Upper lobe of right lung (tissue), 1 donor: ENCODE measurements around the gene ERVW-1. TPM values are rescaled to one million over a fixed set of nuclear protein-coding genes. Genes with fewer than 3 reads are reported as not detected.

Experiments
- ATAC-seq: fragments of 200-7000 bp; cut with Tn5 transposase; one replicate; pipeline ENCODE4 v1.9.1; 2020; ENCODE audit warnings: mild to moderate bottlenecking, moderate library complexity
- DNase-seq: peaks from one replicate; pipeline ENCODE4 v3.0.0-alpha.2; 2020
- H3K27ac ChIP-seq: fragments of 200-600 bp; one replicate; pipeline ENCODE4 v1.8.0; 2022
- H3K27me3 ChIP-seq: fragments of 200-600 bp; one replicate; pipeline ENCODE4 v1.8.0; 2022; ENCODE audit warnings: mild to moderate bottlenecking
- H3K36me3 ChIP-seq: fragments of 200-600 bp; one replicate; pipeline ENCODE4 v1.8.0; 2022
- H3K4me1 ChIP-seq: fragments of 200-600 bp; one replicate; pipeline ENCODE4 v1.8.0; 2022
- H3K4me3 ChIP-seq: fragments of 200-600 bp; one replicate; pipeline ENCODE4 v1.8.0; 2022; ENCODE audit warnings: mild to moderate bottlenecking
- H3K9me3 ChIP-seq: fragments of 200-600 bp; one replicate; pipeline ENCODE4 v1.8.0; 2022
- CTCF ChIP-seq: fragments of 200-600 bp; IDR thresholded peaks from one replicate; pipeline ENCODE4 v1.8.0; 2022; ENCODE audit warnings: antibody characterized with exemption
- intact Hi-C: fragments of 100-400 bp; cut with DNase I; formaldehyde crosslinking; loops from one replicate; pipeline ENCODE4 v1.11.0; 2022
- total RNA-seq: library from RNA; stranded (reverse); fragmentation: NEBNext Ultra II Directional; extraction: Animal tissue kit (Norgen Biotek cat#: 25700); gene quantifications from one replicate; pipeline ENCODE4 v1.2.1, GENCODE V29; 2021
- donor health status: DM: no; HTN: yes; CAD: no; lungs with severe emphysema.

ERVW-1 gene
- total RNA-seq, 1 donor from 2014 or later, result not detected

GRCh38 chr7:92436612-92437445, 40.9 kb downstream of the ERVW-1 start:
- no peak overlapping the region for H3K27ac ChIP-seq
- ATAC-seq (peak; percentile 64), DNase-seq (no peak)
- H3K4me3 ChIP-seq, result no peak overlapping the region
- TF ChIP-seq CTCF, result no peak
- no peaks in the 10 kb centered on the region for H3K9me3 ChIP-seq
- no peaks in the 10 kb centered on the region for H3K27me3 ChIP-seq
- intact Hi-C loops, result no loop called here
- no peaks in the 10 kb centered on the region for H3K4me1 ChIP-seq
- H3K36me3 ChIP-seq, result no peaks in the 10 kb centered on the region

GRCh38 chr7:92435542-92435941, 42.2 kb downstream of the ERVW-1 start:
- DNase-seq, result no peak
- H3K27me3 ChIP-seq, result no peaks in the 10 kb centered on the region
- intact Hi-C loops, result no loop called here
- no peak overlapping the region for H3K4me3 ChIP-seq
- TF ChIP-seq CTCF, result no peak
- H3K9me3 ChIP-seq, result no peaks in the 10 kb centered on the region
- H3K4me1 ChIP-seq, result no peaks in the 10 kb centered on the region
- no peaks in the 10 kb centered on the region for H3K36me3 ChIP-seq
- no peak overlapping the region for H3K27ac ChIP-seq
- ATAC-seq, result no peak

GRCh38 chr7:92433019-92433418, 44.7 kb downstream of the ERVW-1 start:
- Histone ChIP-seq H3K4me1 (no peaks in the 10 kb centered on the region), H3K4me3 (no peak overlapping the region), H3K27me3 (no peaks in the 10 kb centered on the region), H3K36me3 (no peaks in the 10 kb centered on the region), H3K9me3 (no peaks in the 10 kb centered on the region), H3K27ac (no peak overlapping the region)
- ATAC-seq, result no peak
- no peak for DNase-seq
- TF ChIP-seq CTCF, result no peak
- intact Hi-C loops, result no loop called here

- TF ChIP-seq CTCF, result no peak
- H3K36me3 ChIP-seq, result no peaks in the 10 kb centered on the region
- no peaks in the 10 kb centered on the region for H3K4me1 ChIP-seq
- ATAC-seq (no peak), DNase-seq (no peak)
- intact Hi-C loops, result no loop called here
- H3K9me3 ChIP-seq, result no peaks in the 10 kb centered on the region
- no peak overlapping the region for H3K27ac ChIP-seq
- no peaks in the 10 kb centered on the region for H3K27me3 ChIP-seq
- no peak overlapping the region for H3K4me3 ChIP-seq
Observed at GRCh38 chr7:92432299-92432946, 45.3 kb downstream of the ERVW-1 start.

DNA sequence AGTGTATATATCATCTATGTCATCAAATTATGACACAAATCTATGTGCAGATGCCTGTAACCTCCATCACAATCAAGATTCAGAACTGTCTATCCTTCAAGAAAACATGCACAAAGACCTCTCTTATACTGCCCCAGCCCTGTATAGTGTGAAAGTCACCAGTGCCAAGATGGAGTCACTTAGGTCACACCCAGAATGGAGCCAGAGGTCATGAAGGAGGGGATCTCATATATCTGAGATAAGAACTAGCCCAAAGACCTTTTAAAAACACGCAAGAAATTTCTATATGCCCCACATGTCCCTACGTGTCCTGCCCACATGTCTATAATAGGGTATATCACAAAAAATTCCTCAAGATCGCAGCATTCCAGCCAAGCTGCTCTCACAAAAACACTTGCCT, 50.6 kb downstream of the ERVW-1 start:
- H3K27me3 ChIP-seq, result peaks cover 13% of the 10 kb centered on the region
- no peak for DNase-seq
- no peaks in the 10 kb centered on the region for H3K9me3 ChIP-seq
- intact Hi-C loops, result no loop called here
- peaks cover 6% of the 10 kb centered on the region for H3K4me1 ChIP-seq
- no peak for ATAC-seq
- no peak for TF ChIP-seq CTCF
- H3K27ac ChIP-seq, result no peak overlapping the region
- H3K4me3 ChIP-seq, result no peak overlapping the region
- no peaks in the 10 kb centered on the region for H3K36me3 ChIP-seq
